GM12875 (cell line): ENCODE results near the gene ITM2B.
"Not testable (repeated sequence)": the region's sequence is repeated elsewhere in the genome, so short reads cannot be mapped to it uniquely, and the experiment has no call there.

Source experiments
- H3K4me3 ChIP-seq: one replicate; pipeline ENCODE4 v1.5.1; 2011; ENCODE audit warnings: low read depth, low read length, control low read depth
- TF ChIP-seq, protein P1 (sequence below): IDR thresholded peaks from 2 replicates; pipeline ENCODE4 v1.5.1; 2011; ENCODE audit warnings: low read depth, mild to moderate bottlenecking, control low read depth, inconsistent platforms, low read length, moderate library complexity, borderline replicate concordance; ENCODE audit not compliant: insufficient read depth

Gene ITM2B

GRCh38 chr13:48235341-48236135 lies 2.5 kb downstream of the ITM2B start:
- H3K4me3 ChIP-seq, result no peak overlapping the region
- TF ChIP-seq, protein P1, sequence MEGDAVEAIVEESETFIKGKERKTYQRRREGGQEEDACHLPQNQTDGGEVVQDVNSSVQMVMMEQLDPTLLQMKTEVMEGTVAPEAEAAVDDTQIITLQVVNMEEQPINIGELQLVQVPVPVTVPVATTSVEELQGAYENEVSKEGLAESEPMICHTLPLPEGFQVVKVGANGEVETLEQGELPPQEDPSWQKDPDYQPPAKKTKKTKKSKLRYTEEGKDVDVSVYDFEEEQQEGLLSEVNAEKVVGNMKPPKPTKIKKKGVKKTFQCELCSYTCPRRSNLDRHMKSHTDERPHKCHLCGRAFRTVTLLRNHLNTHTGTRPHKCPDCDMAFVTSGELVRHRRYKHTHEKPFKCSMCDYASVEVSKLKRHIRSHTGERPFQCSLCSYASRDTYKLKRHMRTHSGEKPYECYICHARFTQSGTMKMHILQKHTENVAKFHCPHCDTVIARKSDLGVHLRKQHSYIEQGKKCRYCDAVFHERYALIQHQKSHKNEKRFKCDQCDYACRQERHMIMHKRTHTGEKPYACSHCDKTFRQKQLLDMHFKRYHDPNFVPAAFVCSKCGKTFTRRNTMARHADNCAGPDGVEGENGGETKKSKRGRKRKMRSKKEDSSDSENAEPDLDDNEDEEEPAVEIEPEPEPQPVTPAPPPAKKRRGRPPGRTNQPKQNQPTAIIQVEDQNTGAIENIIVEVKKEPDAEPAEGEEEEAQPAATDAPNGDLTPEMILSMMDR, result no peak

DNA sequence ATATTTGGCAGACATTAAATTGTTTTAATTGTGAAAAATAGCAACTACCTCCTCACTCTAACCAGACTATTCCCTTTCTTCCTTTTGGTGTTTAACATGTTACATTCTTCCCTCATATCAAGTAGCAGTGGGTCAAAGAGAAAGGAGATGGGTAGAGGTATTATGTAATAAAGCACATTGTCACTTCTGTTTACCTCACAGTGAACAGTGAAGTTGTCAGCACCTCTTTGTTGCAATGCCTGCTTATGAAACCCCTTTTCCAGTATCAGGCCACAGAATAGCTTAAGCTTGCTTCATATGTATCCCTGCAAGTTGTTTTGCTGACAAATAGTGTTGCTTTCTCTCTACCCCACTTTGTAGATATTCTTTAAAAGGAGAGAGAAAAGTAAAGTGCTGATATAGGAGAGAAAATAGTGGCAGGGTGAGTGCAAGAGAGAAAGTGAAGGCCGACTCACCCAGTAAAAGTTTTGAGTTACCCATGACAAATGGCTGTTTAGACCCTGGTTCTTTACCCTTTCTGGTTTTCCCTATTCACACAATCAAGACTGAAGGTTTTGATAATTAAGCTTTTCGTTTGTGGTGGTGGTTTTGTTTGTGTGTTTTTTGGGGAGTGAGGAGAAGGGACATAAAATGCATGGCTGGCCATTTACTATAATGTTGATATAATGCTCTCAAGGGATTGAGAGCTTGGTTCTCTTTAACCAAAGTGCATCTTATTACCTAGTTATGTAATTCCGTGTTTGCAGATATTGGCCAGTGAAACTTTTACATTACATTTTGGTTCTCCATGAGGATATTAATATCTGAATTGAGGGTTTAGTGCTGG lies 3.7 kb downstream of the ITM2B start:
- TF ChIP-seq, protein P1, result no peak
- H3K4me3 ChIP-seq, result no peak overlapping the region

- H3K4me3 ChIP-seq, result not testable (repeated sequence)
Observed at GRCh38 chr13:48239369-48239768, 6.4 kb downstream of the ITM2B start.

GRCh38 chr13:48241651-48242050 lies 8.6 kb downstream of the ITM2B start:
- TF ChIP-seq, protein P1, result no peak
- H3K4me3 ChIP-seq, result no peak overlapping the region

DNA sequence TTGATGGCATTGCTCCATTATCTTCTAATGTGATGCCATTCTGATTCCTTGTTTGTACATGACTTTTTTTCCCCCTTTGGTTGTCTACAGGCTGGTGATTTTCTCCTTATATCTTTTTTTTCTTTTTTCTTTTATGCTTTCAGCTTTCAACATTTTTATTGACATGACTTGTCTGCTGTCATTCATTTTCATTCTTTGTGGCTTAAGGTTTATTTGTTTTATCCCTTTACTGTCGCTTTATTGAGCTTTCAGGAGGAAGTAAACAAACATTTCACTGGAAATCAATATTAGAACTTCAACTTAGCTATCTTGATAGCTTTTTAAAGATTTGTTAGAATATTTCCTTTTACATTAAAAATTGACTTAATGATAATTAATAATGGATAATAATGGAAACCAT lies 9.7 kb downstream of the ITM2B start:
- TF ChIP-seq, protein P1, result no peak
- H3K4me3 ChIP-seq, result no peak overlapping the region

DNA sequence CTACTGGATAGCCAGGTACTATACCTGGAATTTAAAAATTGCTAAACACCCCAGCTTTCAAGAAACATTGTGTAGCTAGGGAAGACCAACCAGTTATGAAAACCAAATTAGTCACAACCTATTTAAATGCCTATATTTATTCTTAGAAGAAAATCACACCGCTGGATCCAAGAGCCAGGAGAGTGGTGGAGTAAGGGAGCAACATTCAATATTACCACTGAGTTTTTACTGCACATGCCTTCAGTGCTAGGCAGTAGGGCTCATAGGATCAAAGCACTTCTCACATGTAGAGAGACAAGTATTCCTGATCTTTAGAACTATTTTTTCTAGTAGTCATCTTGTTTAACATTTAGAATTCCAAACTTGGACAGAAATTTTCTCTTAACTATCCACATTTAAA lies 11.2 kb downstream of the ITM2B start:
- H3K4me3 ChIP-seq, result no peak overlapping the region
- TF ChIP-seq, protein P1, result no peak

DNA sequence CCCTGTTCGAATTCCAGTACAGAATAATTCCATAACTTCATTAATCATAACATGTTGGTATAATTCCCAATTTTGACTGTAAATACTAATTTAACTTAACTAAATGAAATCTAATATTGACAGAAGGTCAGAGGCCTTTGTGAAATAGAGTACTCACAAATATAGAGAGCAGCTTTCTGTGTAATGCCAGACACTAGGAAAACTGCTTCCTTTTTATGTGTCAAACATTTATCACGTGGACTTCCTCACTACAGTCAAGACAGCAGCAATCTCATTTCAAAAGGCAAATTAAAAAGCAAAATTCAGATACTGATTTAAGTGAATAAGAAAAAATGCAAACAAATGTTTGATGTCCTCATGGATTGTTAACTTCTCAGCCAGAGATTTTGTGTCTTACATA lies 13.1 kb downstream of the ITM2B start:
- TF ChIP-seq, protein P1, result no peak
- H3K4me3 ChIP-seq, result no peak overlapping the region
